WTC11 (cell line): ENCODE results near the gene IKZF2. TPM values are rescaled to one million over a fixed set of nuclear protein-coding genes. Genes with fewer than 3 reads are reported as not detected.

ENCODE experiments used
- ATAC-seq: fragments of 200-7000 bp; cut with Tn5 transposase; 2 replicates; pipeline ENCODE4 v1.10.0; 2021; ENCODE audit warnings: mild to moderate bottlenecking, moderate library complexity
- CTCF ChIA-PET: fragments of 300-600 bp; sonication (Branson Sonifier 250); formaldehyde crosslinking; loops from one replicate; lab custom pipeline; 2021; ENCODE audit warnings: antibody characterized with exemption; lab: Charles Lee
- POLR2A ChIA-PET: fragments of 350-600 bp; sonication (Branson Sonifier 250); formaldehyde crosslinking; loops from one replicate; lab custom pipeline; 2021; ENCODE audit warnings: antibody characterized with exemption; lab: Charles Lee
- DNase-seq: peaks from one replicate; pipeline ENCODE4 v3.0.0; 2021; ENCODE audit warnings: low spot score
- H3K27ac Mint-ChIP-seq: 2 replicates; pipeline ENCODE4 v1.8.0; 2021; ENCODE audit warnings: mixed read lengths
- H3K27me3 Mint-ChIP-seq: 2 replicates; pipeline ENCODE4 v1.8.0; 2021; ENCODE audit warnings: low read depth, mild to moderate bottlenecking, moderate library complexity, mixed read lengths
- H3K36me3 Mint-ChIP-seq: 2 replicates; pipeline ENCODE4 v1.8.0; 2021; ENCODE audit warnings: mixed read lengths
- H3K4me1 Mint-ChIP-seq: 2 replicates; pipeline ENCODE4 v1.8.0; 2022; ENCODE audit warnings: mixed read lengths
- H3K4me3 Mint-ChIP-seq: 2 replicates; pipeline ENCODE4 v1.8.0; 2021; ENCODE audit warnings: mild to moderate bottlenecking, moderate library complexity, mixed read lengths
- H3K9me3 Mint-ChIP-seq: 2 replicates; pipeline ENCODE4 v1.8.0; 2021; ENCODE audit warnings: mixed read lengths
- AR ChIP-seq: fragments of 250-450 bp; sonication (Bioruptor Pico); IDR thresholded peaks from 2 replicates; pipeline ENCODE4 v1.9.0; 2021; ENCODE audit warnings: mild to moderate bottlenecking
- ATF2 ChIP-seq: sonication (generic); formaldehyde crosslinking; IDR thresholded peaks from 2 replicates; pipeline ENCODE4 v1.8.1; 2022; ENCODE audit warnings: low read depth, missing genetic modification reagents, borderline replicate concordance
- ATF3 ChIP-seq: sonication (generic); formaldehyde crosslinking; conservative IDR thresholded peaks from 2 replicates; pipeline ENCODE4 v1.8.1; 2022; ENCODE audit warnings: mild to moderate bottlenecking, missing genetic modification reagents
- CBFB ChIP-seq: sonication (generic); formaldehyde crosslinking; IDR thresholded peaks from 2 replicates; pipeline ENCODE4 v1.8.1; 2022; ENCODE audit warnings: mild to moderate bottlenecking, low read depth, missing genetic modification reagents
- EMX1 ChIP-seq: fragments of 250-450 bp; sonication (Bioruptor Pico); IDR thresholded peaks from 2 replicates; pipeline ENCODE4 v1.8.0; 2021; ENCODE audit warnings: mild to moderate bottlenecking
- ERG ChIP-seq: fragments of 250-450 bp; sonication (Bioruptor Pico); IDR thresholded peaks from 2 replicates; pipeline ENCODE4 v1.8.0; 2021; ENCODE audit warnings: mild to moderate bottlenecking
- ESRRA ChIP-seq: sonication (generic); formaldehyde crosslinking; IDR thresholded peaks from 2 replicates; pipeline ENCODE4 v1.8.1; 2022; ENCODE audit warnings: mild to moderate bottlenecking, missing genetic modification reagents, borderline replicate concordance
- IRF2 ChIP-seq: sonication (generic); formaldehyde crosslinking; IDR thresholded peaks from 2 replicates; pipeline ENCODE4 v1.8.0; 2022; ENCODE audit warnings: low read depth, missing genetic modification reagents, borderline replicate concordance
- JUN ChIP-seq: sonication (generic); formaldehyde crosslinking; IDR thresholded peaks from 2 replicates; pipeline ENCODE4 v1.8.0; 2023; ENCODE audit warnings: mild to moderate bottlenecking, missing genetic modification reagents
- MYBL2 ChIP-seq: sonication (generic); formaldehyde crosslinking; IDR thresholded peaks from 2 replicates; pipeline ENCODE4 v1.8.1; 2023; ENCODE audit warnings: mild to moderate bottlenecking, moderate library complexity, missing genetic modification reagents
- NR1H2 ChIP-seq: sonication (generic); formaldehyde crosslinking; IDR thresholded peaks from 2 replicates; pipeline ENCODE4 v1.9.0; 2021; ENCODE audit warnings: mild to moderate bottlenecking, moderate library complexity, missing genetic modification reagents
- NR3C1 ChIP-seq: sonication (generic); formaldehyde crosslinking; conservative IDR thresholded peaks from 2 replicates; pipeline ENCODE4 v1.8.1; 2023; ENCODE audit warnings: low read depth, mild to moderate bottlenecking, missing genetic modification reagents
- OVOL2 ChIP-seq: fragments of 250-450 bp; sonication (Bioruptor Pico); IDR thresholded peaks from 2 replicates; pipeline ENCODE4 v1.9.0; 2021; ENCODE audit warnings: mild to moderate bottlenecking, borderline replicate concordance
- SP1 ChIP-seq: sonication (generic); formaldehyde crosslinking; conservative IDR thresholded peaks from 2 replicates; pipeline ENCODE4 v1.8.1; 2022; ENCODE audit warnings: missing genetic modification reagents
- ZNF121 ChIP-seq: sonication (generic); formaldehyde crosslinking; IDR thresholded peaks from 2 replicates; pipeline ENCODE4 v1.8.0; 2023; ENCODE audit warnings: missing genetic modification reagents
- ZNF232 ChIP-seq: sonication (generic); formaldehyde crosslinking; IDR thresholded peaks from 2 replicates; pipeline ENCODE4 v1.8.0; 2022; ENCODE audit warnings: mild to moderate bottlenecking, missing genetic modification reagents
- ZSCAN18 ChIP-seq: fragments of 250-450 bp; sonication (Bioruptor Pico); IDR thresholded peaks from 2 replicates; pipeline ENCODE4 v2.1.2; 2022; ENCODE audit warnings: mild to moderate bottlenecking, moderate library complexity
- total RNA-seq: library from RNA; stranded (reverse); gene quantifications from 3 replicates; pipeline ENCODE4 v1.2.3, GENCODE V29; 2021
- TF ChIP-seq, protein P1 (sequence below): sonication (generic); formaldehyde crosslinking; IDR thresholded peaks from 2 replicates; pipeline ENCODE4 v1.8.1; 2022; ENCODE audit warnings: mild to moderate bottlenecking, moderate library complexity, missing genetic modification reagents
- TF ChIP-seq, protein P2 (sequence below): sonication (generic); formaldehyde crosslinking; IDR thresholded peaks from 2 replicates; pipeline ENCODE4 v1.8.0; 2022; ENCODE audit warnings: mild to moderate bottlenecking, missing genetic modification reagents

The IKZF2 gene
- total RNA-seq, 1 experiment from 2014 or later: 4.2 TPM

DNA sequence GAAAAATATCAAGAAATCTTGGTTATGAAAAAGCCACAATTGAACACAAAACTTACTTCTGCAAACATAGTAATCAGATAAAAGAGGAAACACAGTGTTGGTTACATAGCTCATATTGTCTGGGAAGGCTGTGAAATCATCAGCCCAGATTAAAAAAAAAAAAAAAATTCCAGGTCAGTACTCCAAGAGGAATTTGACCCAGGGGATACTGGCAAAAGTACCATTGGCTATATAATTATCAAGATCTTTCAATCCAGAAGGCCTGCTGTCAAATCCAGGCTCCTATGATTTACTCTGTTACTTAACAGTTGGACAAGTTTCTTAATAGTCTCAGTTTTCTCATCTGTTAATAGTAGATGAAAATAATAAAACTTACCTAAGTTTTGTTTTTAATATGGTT is 12.9 kb upstream of the IKZF2 start (continued):
- TF ChIP-seq AR (CRISPR knock-in tag) (no peak), ESRRA (CRISPR knock-in tag) (no peak), ATF3 (no peak)

DNA sequence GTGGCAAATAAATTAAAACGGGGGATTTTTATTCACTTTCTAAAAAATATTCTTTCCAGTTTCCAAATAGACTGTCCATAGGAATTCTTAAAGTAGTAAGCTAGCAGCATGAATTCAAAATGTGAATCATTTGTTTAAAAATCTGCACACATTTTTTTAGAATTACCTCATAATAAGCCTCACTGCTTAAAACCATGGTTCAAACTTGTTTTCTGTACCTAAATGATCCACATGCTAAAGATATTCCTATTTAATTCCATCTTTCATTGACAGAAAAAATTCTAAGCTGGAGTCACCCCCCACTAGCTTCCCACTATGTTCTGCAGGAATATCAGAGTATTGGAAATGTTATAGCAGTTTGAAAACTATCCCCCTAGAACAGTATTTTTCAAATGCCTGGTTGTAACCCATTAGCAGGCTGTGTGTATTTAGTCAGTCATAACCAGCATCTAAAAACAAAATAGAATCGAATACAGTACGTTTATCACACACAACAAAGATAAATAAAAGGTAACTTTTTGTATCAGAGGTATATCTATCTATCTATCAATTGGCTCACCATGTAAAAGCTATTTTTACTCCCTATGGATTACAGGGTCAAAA is 11.2 kb upstream of the IKZF2 start:
- Mint-ChIP-seq H3K36me3 (no peaks in the 10 kb centered on the region), H3K27me3 (no peaks in the 10 kb centered on the region), H3K4me3 (no peak overlapping the region), H3K9me3 (no peaks in the 10 kb centered on the region), H3K27ac (no peak overlapping the region), H3K4me1 (peaks cover 3% of the 10 kb centered on the region; the same call in 1 of the 2 replicates)
- ATAC-seq: no peak
- ChIA-PET CTCF (interaction anchor here (1.0 kb wide), 1 partner anchor 9 kb away, joined by 3 read pairs; no protein-coding TSS in a partner anchor), POLR2A (no interaction called here)
- no peak for DNase-seq
- no peak for TF ChIP-seq OVOL2 (CRISPR knock-in tag)
- TF ChIP-seq ATF2 (CRISPR knock-in tag): no peak
- TF ChIP-seq, protein P1, sequence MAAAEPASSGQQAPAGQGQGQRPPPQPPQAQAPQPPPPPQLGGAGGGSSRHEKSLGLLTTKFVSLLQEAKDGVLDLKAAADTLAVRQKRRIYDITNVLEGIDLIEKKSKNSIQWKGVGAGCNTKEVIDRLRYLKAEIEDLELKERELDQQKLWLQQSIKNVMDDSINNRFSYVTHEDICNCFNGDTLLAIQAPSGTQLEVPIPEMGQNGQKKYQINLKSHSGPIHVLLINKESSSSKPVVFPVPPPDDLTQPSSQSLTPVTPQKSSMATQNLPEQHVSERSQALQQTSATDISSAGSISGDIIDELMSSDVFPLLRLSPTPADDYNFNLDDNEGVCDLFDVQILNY: no peak
- no peak for TF ChIP-seq ZSCAN18 (CRISPR knock-in tag)
- no peak for TF ChIP-seq ESRRA (CRISPR knock-in tag)
- no peak for TF ChIP-seq SP1 (CRISPR knock-in tag)
- no peak for TF ChIP-seq JUN (CRISPR knock-in tag)
- no peak for TF ChIP-seq ZNF121 (CRISPR knock-in tag)
- TF ChIP-seq EMX1 (CRISPR knock-in tag): no peak
- no peak for TF ChIP-seq IRF2 (CRISPR knock-in tag)
- no peak for TF ChIP-seq NR3C1
- no peak for TF ChIP-seq ZNF232 (CRISPR knock-in tag)
- TF ChIP-seq CBFB (CRISPR knock-in tag): no peak
- no peak for TF ChIP-seq NR1H2
- TF ChIP-seq, protein P2, sequence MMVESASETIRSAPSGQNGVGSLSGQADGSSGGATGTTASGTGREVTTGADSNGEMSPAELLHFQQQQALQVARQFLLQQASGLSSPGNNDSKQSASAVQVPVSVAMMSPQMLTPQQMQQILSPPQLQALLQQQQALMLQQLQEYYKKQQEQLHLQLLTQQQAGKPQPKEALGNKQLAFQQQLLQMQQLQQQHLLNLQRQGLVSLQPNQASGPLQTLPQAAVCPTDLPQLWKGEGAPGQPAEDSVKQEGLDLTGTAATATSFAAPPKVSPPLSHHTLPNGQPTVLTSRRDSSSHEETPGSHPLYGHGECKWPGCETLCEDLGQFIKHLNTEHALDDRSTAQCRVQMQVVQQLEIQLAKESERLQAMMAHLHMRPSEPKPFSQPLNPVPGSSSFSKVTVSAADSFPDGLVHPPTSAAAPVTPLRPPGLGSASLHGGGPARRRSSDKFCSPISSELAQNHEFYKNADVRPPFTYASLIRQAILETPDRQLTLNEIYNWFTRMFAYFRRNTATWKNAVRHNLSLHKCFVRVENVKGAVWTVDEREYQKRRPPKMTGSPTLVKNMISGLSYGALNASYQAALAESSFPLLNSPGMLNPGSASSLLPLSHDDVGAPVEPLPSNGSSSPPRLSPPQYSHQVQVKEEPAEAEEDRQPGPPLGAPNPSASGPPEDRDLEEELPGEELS (CRISPR knock-in tag): no peak
- TF ChIP-seq MYBL2: no peak
- no peak for TF ChIP-seq ERG
